ENCODE results near the gene GSG1. TPM values are rescaled to one million over a fixed set of nuclear protein-coding genes. Genes with fewer than 3 reads are reported as not detected.

Gene GSG1
- total RNA-seq, 1 donor from 2014 or later: not detected

Other genes starting within 250 kb of the GSG1 start
- 0.25 TPM for gene GPRC5A, start 212.1 kb downstream of the GSG1 start, total RNA-seq
- gene GPRC5D, start 151.5 kb downstream of the GSG1 start, total RNA-seq: not detected
- 7.1 TPM for gene HEBP1, start 103.4 kb downstream of the GSG1 start, total RNA-seq
- gene FAM234B, start 59.3 kb downstream of the GSG1 start, total RNA-seq: 51.9 TPM
- 5.2 TPM for gene EMP1, start 93.1 kb upstream of the GSG1 start, total RNA-seq

Data from temporal lobe (tissue), 1 donor.